Keratinocyte (primary cell): ENCODE results near the gene ARHGAP19. TPM values are rescaled to one million over a fixed set of nuclear protein-coding genes. Genes with fewer than 3 reads are reported as not detected.

Source experiments
- DNase-seq: peaks from one replicate; pipeline ENCODE4 v3.0.0-alpha.2; 2011; ENCODE audit warnings: low read depth, missing footprints, low spot score
- FAIRE-seq: peaks from 2 replicates; lab custom pipeline; 2011; peaks lifted over from hg19 to GRCh38; lab: Jason Lieb, UNC
- H2AFZ ChIP-seq: 2 replicates; pipeline ENCODE4 v1.6.0; 2012; ENCODE audit warnings: low read length, control low read depth, inconsistent platforms; ENCODE audit not compliant: control insufficient read depth
- H3K27ac ChIP-seq: 2 replicates; pipeline ENCODE4 v1.5.1; 2011; ENCODE audit warnings: low read length; ENCODE audit not compliant: control insufficient read depth, insufficient read depth
- H3K27me3 ChIP-seq: 3 replicates; pipeline ENCODE4 v1.6.0; 2011; ENCODE audit warnings: low read length; ENCODE audit not compliant: control insufficient read depth, insufficient read depth; ENCODE audit errors: extremely low read depth
- H3K36me3 ChIP-seq, 2 experiments: 2 replicates in 1 of 2; 3 replicates in 1 of 2; pipeline ENCODE4 v1.5.1; 2011; ENCODE audit warnings: low read length in 2 of 2, mild to moderate bottlenecking in 1 of 2; ENCODE audit not compliant: control insufficient read depth in 2 of 2, insufficient read depth in 2 of 2; ENCODE audit errors: extremely low read depth in 1 of 2
- H3K4me1 ChIP-seq: 3 replicates; pipeline ENCODE4 v1.5.1; 2011; ENCODE audit warnings: low read length; ENCODE audit not compliant: control insufficient read depth, insufficient read depth; ENCODE audit errors: extremely low read depth
- H3K4me2 ChIP-seq: 3 replicates; pipeline ENCODE4 v1.6.0; 2011; ENCODE audit warnings: low read depth, low read length; ENCODE audit not compliant: control insufficient read depth, insufficient read depth; ENCODE audit errors: extremely low read depth
- H3K4me3 ChIP-seq, 3 experiments: fragments of 200-600 bp in 1 of 3; sonication (generic) in 1 of 3; 2 replicates in 2 of 3; 3 replicates in 1 of 3; pipeline ENCODE4 v1.5.1; 2011 to 2016; ENCODE audit warnings: low read length in 3 of 3, mild to moderate bottlenecking in 3 of 3, control low read depth in 2 of 3, inconsistent platforms in 1 of 3, low read depth in 1 of 3, mixed read lengths in 1 of 3, mixed run types in 1 of 3, moderate library complexity in 1 of 3; ENCODE audit not compliant: control insufficient read depth in 2 of 3, insufficient read depth in 2 of 3; ENCODE audit errors: extremely low read depth in 1 of 3
- H3K79me2 ChIP-seq: 2 replicates; pipeline ENCODE4 v1.6.0; 2012; ENCODE audit warnings: low read length; ENCODE audit not compliant: control insufficient read depth, insufficient read depth
- H3K9ac ChIP-seq: 3 replicates; pipeline ENCODE4 v1.6.0; 2011; ENCODE audit warnings: low read length; ENCODE audit not compliant: control insufficient read depth, insufficient read depth; ENCODE audit errors: extremely low read depth
- H3K9me1 ChIP-seq: 3 replicates; pipeline ENCODE4 v1.6.0; 2011; ENCODE audit warnings: low read length; ENCODE audit not compliant: control insufficient read depth, insufficient read depth; ENCODE audit errors: extremely low read depth
- H3K9me3 ChIP-seq: 2 replicates; pipeline ENCODE4 v1.5.1; 2012; ENCODE audit warnings: low read depth, low read length; ENCODE audit not compliant: control insufficient read depth
- H4K20me1 ChIP-seq: 3 replicates; pipeline ENCODE4 v1.6.0; 2011; ENCODE audit warnings: low read length; ENCODE audit not compliant: control insufficient read depth, insufficient read depth; ENCODE audit errors: extremely low read depth
- EZH2 ChIP-seq: IDR thresholded peaks from one replicate; pipeline ENCODE4 v1.6.1; 2012; ENCODE audit warnings: inconsistent platforms, mild to moderate bottlenecking, low read length, moderate library complexity
- dilution Hi-C: fragments of 300-500 bp; cut with MboI; formaldehyde crosslinking; loops from one replicate; pipeline ENCODE4 v1.7.0; 2020; ENCODE audit warnings: low sequenced_read_pairs; ENCODE audit not compliant: extremely low pct_ligation_motif_present
- polyA plus RNA-seq, 5 experiments: library from polyadenylated mRNA; depleted of rRNA in 3 of 5; stranded (reverse) in 3 of 5; stranded (forward) in 1 of 5; unstranded in 1 of 5; fragments of >200 nt; gene quantifications; 1 replicate in 1 of 5; 2 replicates in 3 of 5; 3 replicates in 1 of 5; pipeline versions ENCODE4 v1.2.1 to v1.2.3, GENCODE V29; 2011 to 2012; ENCODE audit warnings: missing spikeins in 2 of 5, low read depth in 1 of 5, low replicate concordance in 1 of 5
- TF ChIP-seq, protein P1 (sequence below), 3 experiments: IDR thresholded peaks in 1 of 3; conservative IDR thresholded peaks in 1 of 3; optimal IDR thresholded peaks in 1 of 3; 2 replicates in 2 of 3; 3 replicates in 1 of 3; pipeline versions ENCODE3 to v1.5.1; 2011; ENCODE audit warnings: low read length in 3 of 3, mild to moderate bottlenecking in 3 of 3, moderate library complexity in 2 of 3, control low read depth in 1 of 3, inconsistent platforms in 1 of 3; ENCODE audit not compliant: insufficient read depth in 2 of 3; ENCODE audit errors: extremely low read depth in 1 of 3

Gene ARHGAP19
- polyA plus RNA-seq, 1 donor (not counting 4 experiments of a cell fraction or from before 2014, with no cell fraction given): 7.5 TPM

DNA sequence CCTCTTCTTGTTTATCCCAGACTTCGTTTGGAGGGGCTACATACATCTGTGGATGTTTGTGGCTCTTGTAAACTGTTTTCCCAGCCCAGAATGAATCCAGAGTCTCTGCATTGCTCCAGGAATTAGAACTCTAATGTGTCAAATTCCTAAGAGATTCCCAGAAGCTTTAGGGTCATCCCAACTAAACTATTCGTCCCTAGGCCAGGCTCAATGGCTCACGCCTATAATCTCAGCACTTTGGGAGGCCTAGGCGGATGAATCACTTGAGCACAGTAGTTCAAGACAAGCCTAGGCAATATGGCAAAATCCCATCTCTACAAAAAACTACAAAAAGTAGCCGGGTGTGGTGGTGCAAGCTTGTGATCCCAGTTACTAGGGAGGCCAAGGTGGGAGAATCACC lies 28.5 kb downstream of the ARHGAP19 start:
- FAIRE-seq: no peak
- DNase-seq: no peak
- Histone ChIP-seq H3K4me1 (no peaks in the 10 kb centered on the region), H3K36me3 (peaks cover 3 to 4% of the 10 kb centered on the region in 2 experiments), H3K4me3 (no peak overlapping the region), H3K9me1 (no peaks in the 10 kb centered on the region), H3K9me3 (no peaks in the 10 kb centered on the region), H4K20me1 (no peaks in the 10 kb centered on the region), H3K4me2 (no peak overlapping the region), H2AFZ (no peak overlapping the region), H3K79me2 (no peaks in the 10 kb centered on the region), H3K9ac (no peak overlapping the region), H3K27me3 (no peaks in the 10 kb centered on the region), H3K27ac (no peak overlapping the region)
- TF ChIP-seq, protein P1, sequence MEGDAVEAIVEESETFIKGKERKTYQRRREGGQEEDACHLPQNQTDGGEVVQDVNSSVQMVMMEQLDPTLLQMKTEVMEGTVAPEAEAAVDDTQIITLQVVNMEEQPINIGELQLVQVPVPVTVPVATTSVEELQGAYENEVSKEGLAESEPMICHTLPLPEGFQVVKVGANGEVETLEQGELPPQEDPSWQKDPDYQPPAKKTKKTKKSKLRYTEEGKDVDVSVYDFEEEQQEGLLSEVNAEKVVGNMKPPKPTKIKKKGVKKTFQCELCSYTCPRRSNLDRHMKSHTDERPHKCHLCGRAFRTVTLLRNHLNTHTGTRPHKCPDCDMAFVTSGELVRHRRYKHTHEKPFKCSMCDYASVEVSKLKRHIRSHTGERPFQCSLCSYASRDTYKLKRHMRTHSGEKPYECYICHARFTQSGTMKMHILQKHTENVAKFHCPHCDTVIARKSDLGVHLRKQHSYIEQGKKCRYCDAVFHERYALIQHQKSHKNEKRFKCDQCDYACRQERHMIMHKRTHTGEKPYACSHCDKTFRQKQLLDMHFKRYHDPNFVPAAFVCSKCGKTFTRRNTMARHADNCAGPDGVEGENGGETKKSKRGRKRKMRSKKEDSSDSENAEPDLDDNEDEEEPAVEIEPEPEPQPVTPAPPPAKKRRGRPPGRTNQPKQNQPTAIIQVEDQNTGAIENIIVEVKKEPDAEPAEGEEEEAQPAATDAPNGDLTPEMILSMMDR (optimal IDR thresholded peaks at IDR 0.05 in 1 of 3, IDR thresholded peaks at IDR 0.05 in 1 of 3, conservative IDR thresholded peaks at IDR 0.05 in 1 of 3; ENCODE audit: extremely low read depth in 1 of 3, insufficient read depth in 2 of 3, low read length in 3 of 3): no peak
- no peak for TF ChIP-seq EZH2
- dilution Hi-C loops: no loop called here

DNA sequence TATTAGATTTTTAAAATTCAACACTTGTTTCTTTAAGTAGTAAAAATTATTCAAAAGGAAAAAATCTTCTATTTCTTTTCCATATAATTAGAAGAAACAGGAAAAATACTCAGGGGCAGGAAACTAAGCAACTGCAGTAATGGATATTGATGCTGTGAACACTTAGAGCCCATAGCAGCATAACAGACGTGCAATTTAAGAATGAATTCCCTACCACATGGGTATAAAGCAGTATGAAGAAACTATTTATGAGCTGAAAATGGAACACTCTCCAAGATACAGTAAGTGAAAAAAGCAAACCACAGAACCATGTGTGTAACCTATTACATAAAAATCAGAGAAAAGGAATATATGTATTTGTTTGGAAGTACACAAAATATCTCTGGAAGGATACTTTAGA lies 30.8 kb downstream of the ARHGAP19 start:
- DNase-seq: no peak
- no peak for FAIRE-seq

More for the DNA sequence above, 30.8 kb downstream of the ARHGAP19 start:
- TF ChIP-seq, protein P1 (optimal IDR thresholded peaks at IDR 0.05 in 1 of 3, IDR thresholded peaks at IDR 0.05 in 1 of 3, conservative IDR thresholded peaks at IDR 0.05 in 1 of 3; ENCODE audit: extremely low read depth in 1 of 3, insufficient read depth in 2 of 3, low read length in 3 of 3): no peak
- no peak for TF ChIP-seq EZH2
- Histone ChIP-seq H3K27ac (no peak overlapping the region), H3K27me3 (no peaks in the 10 kb centered on the region), H3K9me3 (no peaks in the 10 kb centered on the region), H3K4me1 (no peaks in the 10 kb centered on the region), H3K9me1 (no peaks in the 10 kb centered on the region), H3K36me3 (peaks cover 3 to 4% of the 10 kb centered on the region in 2 experiments), H3K4me2 (no peak overlapping the region), H2AFZ (no peak overlapping the region), H3K79me2 (no peaks in the 10 kb centered on the region), H3K9ac (no peak overlapping the region), H4K20me1 (no peaks in the 10 kb centered on the region), H3K4me3 (no peak overlapping the region)
- dilution Hi-C loops: no loop called here
